HG02852 (cell line): ENCODE measurements around the gene LGR4.
A peak's percentile ranks its signal among the peaks of the same experiment; 100 is the strongest.

Source experiments
- ATAC-seq: cut with Tn5 transposase; IDR thresholded peaks from one replicate; pipeline ENCODE4 v1.9.1; 2021; ENCODE audit warnings: mild to moderate bottlenecking, moderate library complexity; ENCODE audit not compliant: unreplicated experiment

Gene LGR4

DNA sequence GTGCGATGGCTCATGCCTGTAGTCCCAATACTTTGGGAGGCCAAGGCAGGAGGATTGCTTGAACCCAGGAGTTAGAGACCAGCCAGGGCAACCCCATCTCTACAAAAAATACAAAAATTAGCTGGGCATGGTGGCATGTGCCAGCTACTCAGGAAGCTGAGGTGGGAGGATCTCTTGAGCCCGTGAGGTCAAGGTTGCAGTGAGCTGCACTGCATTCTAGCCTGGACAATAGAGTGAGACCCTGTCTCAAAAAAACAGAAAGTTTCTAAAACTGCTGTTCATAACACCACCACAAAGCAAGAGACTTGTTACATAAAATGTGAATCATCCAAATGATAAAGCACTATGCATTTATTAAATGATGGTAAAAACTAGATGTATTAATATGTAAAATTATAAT lies 69.4 kb downstream of the LGR4 start:
- ATAC-seq: no peak

DNA sequence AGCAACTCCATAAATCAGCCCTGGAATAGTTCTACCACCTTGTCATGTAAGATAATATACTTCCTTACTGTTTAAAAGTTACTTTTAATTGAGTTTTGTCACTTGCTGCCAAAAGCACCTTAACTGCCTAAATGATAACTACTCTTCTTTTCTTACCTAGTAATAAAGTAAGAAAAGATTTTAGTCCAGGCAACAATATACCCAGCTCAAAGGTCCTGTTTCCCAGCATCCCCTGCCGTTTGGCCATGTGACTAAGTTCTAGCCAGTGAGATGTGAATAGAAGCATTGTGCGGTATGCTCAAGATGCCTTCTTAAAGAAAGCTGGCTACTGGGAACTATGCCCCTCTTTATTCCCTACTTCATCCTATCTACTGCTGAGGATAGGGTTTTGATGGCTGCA lies 70.1 kb downstream of the LGR4 start:
- no peak for ATAC-seq

GRCh38 chr11:27401833-27402316 lies 70.7 kb downstream of the LGR4 start:
- no peak for ATAC-seq

- ATAC-seq: no peak
Observed at GRCh38 chr11:27401280-27401832, 71.2 kb downstream of the LGR4 start.

DNA sequence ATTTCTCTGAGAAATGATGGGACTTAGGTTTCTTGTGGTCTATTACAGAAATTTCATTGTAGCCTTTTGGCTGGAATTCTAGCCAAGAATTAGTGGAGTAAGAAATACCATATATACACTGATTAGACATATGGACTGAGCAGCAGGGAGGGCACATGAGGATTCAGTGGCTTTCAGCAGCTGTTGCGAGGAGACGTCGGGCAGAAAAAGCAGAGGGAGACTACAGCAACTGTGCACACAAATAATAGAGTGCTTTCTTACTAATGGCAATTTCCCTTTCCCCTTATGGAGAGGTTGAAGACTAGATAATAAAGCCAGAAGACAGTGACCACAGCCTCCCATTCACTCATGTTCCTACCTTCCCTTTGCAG lies 74.2 kb downstream of the LGR4 start:
- ATAC-seq: no peak

GRCh38 chr11:27397624-27398399 lies 74.8 kb downstream of the LGR4 start:
- no peak for ATAC-seq

DNA sequence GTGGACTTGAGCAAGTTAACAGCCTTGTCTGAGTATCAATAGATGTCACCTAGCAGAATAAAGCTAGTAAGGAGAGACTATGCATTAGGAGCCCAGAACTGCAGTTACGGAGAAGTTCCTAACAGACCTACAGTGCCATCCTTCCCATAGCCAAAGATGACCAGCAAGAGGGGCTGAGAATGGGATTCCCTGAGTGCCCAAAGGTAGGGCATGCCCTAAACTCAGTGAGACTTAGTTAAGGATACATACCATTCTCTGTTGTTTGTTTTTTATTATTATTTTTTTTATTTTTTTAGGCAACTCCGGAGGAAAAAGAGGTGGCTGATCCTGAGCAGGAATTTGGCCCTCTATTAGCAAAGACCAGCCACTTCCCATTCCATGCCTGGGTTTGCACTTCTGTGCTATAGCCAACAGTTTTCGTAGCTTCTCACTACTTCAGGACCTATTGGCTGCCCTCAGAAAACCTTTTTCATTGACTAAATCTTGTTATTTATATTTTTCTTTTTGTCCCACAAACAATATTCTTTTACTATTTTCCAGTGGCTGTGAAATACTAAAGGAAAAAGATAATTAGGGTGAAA lies 76.2 kb downstream of the LGR4 start:
- no peak for ATAC-seq

DNA sequence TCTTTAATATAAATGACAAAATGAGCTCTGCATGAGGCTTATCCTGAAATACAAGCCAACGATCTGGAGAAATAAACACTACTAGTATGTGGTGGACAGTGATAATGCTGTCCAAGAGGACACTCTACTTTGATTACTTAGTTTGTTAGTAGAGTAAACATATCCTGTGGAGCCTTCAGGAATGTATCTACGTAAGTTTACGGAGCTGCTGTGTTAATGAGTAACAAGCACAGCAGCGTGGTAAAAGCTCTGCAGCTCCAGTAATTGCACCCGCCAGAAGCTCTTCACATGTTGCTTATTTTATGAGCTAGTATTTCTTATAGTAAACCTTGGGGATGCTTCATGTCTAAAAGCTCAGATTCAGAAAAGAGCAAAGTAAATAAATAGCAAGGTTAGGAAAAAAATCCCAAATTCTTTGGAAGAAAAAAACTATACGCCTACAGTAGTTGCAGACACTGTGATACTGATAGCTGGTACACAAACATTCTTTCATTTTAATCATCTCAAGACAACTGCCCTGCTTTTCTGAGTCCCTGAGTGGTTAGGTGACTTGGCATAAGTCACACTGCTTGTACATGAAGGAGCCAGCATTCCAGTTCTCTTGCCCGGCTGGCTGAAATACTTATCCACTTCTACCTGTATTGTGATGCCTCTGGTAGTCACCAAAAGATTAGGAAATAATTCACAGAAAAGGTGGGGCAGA lies 76.9 kb downstream of the LGR4 start:
- no peak for ATAC-seq

DNA sequence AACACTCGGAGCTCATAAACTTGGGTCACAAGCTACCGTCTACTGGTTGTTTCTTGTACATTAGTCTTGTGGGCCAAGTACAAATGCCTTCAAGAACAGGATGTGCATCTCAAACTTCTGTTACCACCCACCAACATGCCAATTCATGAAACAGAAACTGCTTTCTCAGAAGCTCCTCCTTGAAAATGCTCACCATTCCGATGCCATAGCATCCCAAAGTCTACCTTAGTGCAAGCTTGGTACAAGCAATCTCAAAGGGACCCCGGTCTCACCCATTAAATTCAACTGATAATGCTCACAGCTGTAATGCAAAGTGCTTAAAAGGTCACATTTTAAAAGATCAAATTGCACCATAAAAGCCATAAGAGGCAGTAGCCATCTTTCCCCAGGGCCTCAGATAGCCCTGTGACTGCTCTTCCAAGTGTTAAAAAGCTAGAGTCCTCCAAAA lies 77.8 kb downstream of the LGR4 start:
- ATAC-seq: no peak

GRCh38 chr11:27392278-27393114 lies 80.1 kb downstream of the LGR4 start:
- no peak for ATAC-seq

DNA sequence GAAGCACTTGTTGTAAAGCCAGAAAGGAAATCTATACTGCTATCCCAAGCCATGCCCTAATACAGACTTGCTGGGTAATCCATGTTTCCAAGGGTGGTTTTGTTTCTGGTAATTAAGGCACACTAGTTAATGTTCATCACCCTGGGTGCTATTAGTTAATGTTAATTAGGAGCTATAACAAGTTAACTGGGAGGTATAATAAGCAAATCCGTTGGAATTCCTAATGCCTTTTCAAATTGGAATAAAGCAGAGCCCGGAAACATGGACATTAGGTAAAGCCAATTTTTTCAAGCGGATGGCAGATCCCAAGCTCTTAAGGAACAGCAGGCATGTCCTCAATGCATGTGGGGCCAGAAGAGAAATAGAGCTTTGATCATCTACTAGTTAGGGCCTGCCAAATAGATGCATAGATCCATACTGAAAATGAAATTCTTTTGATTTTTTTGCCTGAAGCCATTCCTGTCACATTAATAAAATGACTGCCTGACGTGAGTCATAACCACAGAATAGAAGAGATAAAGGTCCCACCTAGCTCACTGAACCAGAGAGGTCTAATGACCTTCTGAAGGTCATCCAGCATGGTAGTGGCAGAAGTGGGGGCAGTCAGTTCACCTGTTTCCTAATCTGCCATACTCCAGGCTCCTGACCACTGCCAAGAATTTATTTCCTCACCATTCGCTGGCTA lies 81.1 kb downstream of the LGR4 start:
- no peak for ATAC-seq

GRCh38 chr11:27390318-27391295 lies 82.0 kb downstream of the LGR4 start:
- no peak for ATAC-seq

DNA sequence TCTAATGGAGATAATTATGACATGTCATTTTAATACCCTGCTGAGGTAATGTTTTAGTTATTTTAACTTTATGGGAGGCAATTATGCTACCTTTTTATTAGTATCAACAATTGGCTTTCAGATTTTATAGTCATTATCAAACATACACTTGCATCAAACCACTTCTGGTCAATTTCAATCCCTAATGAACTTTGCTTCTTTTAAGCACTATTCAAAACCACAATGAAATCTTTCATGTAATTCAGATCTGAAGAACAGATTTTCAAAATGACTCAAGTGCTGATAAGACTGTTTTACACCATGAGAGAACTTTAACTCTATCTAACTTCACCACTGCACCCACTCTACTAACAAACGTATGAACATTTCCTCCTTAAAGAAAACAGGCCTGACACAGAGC lies 83.7 kb downstream of the LGR4 start:
- no peak for ATAC-seq

DNA sequence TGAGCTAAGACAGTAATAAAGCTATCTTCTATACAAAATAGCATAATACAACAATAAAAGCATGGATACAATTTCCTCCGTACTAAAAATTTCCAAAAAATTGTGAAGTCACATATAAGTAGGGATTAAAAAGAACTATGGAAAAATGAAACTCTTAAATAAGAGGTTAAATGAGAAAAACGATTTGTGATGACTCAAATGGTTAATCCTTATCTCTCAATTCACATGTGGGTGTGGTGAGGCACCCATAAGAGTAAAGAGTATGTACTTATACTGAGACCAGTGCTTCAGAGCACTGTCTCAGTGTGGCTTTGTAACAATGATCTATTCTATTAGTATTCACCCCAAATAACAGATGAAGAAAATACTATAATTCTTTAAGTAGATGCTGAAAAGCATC lies 84.6 kb downstream of the LGR4 start:
- peak; percentile 46 for ATAC-seq

GRCh38 chr11:27387362-27387761 lies 85.2 kb downstream of the LGR4 start:
- ATAC-seq: no peak

GRCh38 chr11:27386181-27386845 lies 86.3 kb downstream of the LGR4 start:
- ATAC-seq: no peak

GRCh38 chr11:27385245-27385644 lies 87.3 kb downstream of the LGR4 start:
- ATAC-seq: no peak

GRCh38 chr11:27384227-27384626 lies 88.4 kb downstream of the LGR4 start:
- no peak for ATAC-seq
